HCT116 (cell line): ENCODE measurements around the gene PRKG1. TPM values are rescaled to one million over a fixed set of nuclear protein-coding genes. Genes with fewer than 3 reads are reported as not detected.

Source experiments
- ATAC-seq: fragments of 200-7000 bp; cut with Tn5 transposase; 2 replicates; pipeline ENCODE4 v1.9.1; 2020; ENCODE audit warnings: mild to moderate bottlenecking, moderate library complexity
- BruUV-seq: library from RNA; stranded (reverse); fragments of 400-500 nt; replicated peaks from 2 replicates; lab custom pipeline; 2021; lab: Mats Ljungman, UMichigan
- CTCF ChIA-PET: fragments of 300-600 bp; sonication (Branson Sonifier 250); formaldehyde crosslinking; loops from one replicate; lab custom pipeline; 2021; ENCODE audit warnings: antibody characterized with exemption; lab: Charles Lee
- POLR2A ChIA-PET: fragments of 300-600, 350-600 bp; sonication (Branson Sonifier 250); formaldehyde crosslinking; loops from one replicate; lab custom pipeline; 2021; ENCODE audit warnings: antibody characterized with exemption; lab: Charles Lee
- RAD21 ChIA-PET, 2 experiments: fragments of 300-600 bp; sonication (Branson Sonifier 250); formaldehyde crosslinking; loops; one replicate each; lab custom pipeline; 2023; ENCODE audit warnings: low total read pairs in 2 of 2; ENCODE audit not compliant: uncharacterized antibody in 2 of 2, unreplicated experiment in 2 of 2, low non-redundant PET in 1 of 2; lab: Charles Lee
- DNase-seq: peaks from one replicate; pipeline ENCODE4 v3.0.0-alpha.2; 2010; ENCODE audit warnings: low read depth, low spot score
- H2AFZ ChIP-seq: fragments of 200-600 bp; shearing (Covaris generic), sonication (generic); 2 replicates; pipeline ENCODE4 v1.6.1; 2017; ENCODE audit warnings: low read depth, mixed run types, mixed read lengths, antibody characterized with exemption, low read length; ENCODE audit not compliant: poor library complexity, severe bottlenecking
- H3K27ac ChIP-seq: 2 replicates; pipeline ENCODE4 v1.5.1; 2012; ENCODE audit warnings: low read depth, low read length
- H3K27me3 ChIP-seq: fragments of 200-600 bp; sonication (generic); 2 replicates; pipeline ENCODE4 v1.6.1; 2016; ENCODE audit warnings: mixed run types, low read length, mixed read lengths; ENCODE audit not compliant: insufficient read depth
- H3K36me3 ChIP-seq, 2 experiments: fragments of 200-500 bp in 1 of 2; fragments of 200-600 bp in 1 of 2; sonication (Bioruptor generic) in 1 of 2; sonication (generic) in 1 of 2; 2 replicates each; pipeline versions ENCODE4 v1.5.1 to v1.6.1; 2014 to 2016; ENCODE audit warnings: low read length in 2 of 2, inconsistent platforms in 1 of 2, mixed read lengths in 1 of 2, mixed run types in 1 of 2; ENCODE audit not compliant: insufficient read depth in 2 of 2, control insufficient read depth in 1 of 2
- H3K4me1 ChIP-seq, 2 experiments: fragments of 200-600 bp in 1 of 2; sonication (generic) in 1 of 2; 2 replicates each; pipeline versions ENCODE4 v1.5.1 to v1.6.1; 2012 to 2017; ENCODE audit warnings: low read length in 2 of 2, inconsistent platforms in 1 of 2, mild to moderate bottlenecking in 1 of 2, mixed read lengths in 1 of 2, mixed run types in 1 of 2, moderate library complexity in 1 of 2; ENCODE audit not compliant: insufficient read depth in 2 of 2, control insufficient read depth in 1 of 2
- H3K4me2 ChIP-seq: fragments of 200-600 bp; sonication (generic); 2 replicates; pipeline ENCODE4 v1.6.1; 2017; ENCODE audit warnings: mixed run types, low read length, mixed read lengths
- H3K4me3 ChIP-seq, 2 experiments: fragments of 200-600 bp in 1 of 2; sonication (generic) in 1 of 2; replicated peaks in 1 of 2; 2 replicates each; pipeline ENCODE4 v1.5.1; 2011 to 2016; ENCODE audit warnings: low read length in 2 of 2, control low read depth in 1 of 2, low read depth in 1 of 2, mild to moderate bottlenecking in 1 of 2, mixed read lengths in 1 of 2, mixed run types in 1 of 2
- H3K79me2 ChIP-seq: fragments of 200-600 bp; sonication (generic); 2 replicates; pipeline ENCODE4 v1.6.1; 2017; ENCODE audit warnings: mild to moderate bottlenecking, mixed run types, low read length, moderate library complexity, mixed read lengths; ENCODE audit not compliant: insufficient read depth
- H3K9ac ChIP-seq: fragments of 200-600 bp; sonication (generic); 2 replicates; pipeline ENCODE4 v1.6.1; 2016; ENCODE audit warnings: low read length, mixed read lengths
- H3K9me2 ChIP-seq: fragments of 200-600 bp; sonication (generic), shearing (Covaris generic); 2 replicates; pipeline ENCODE4 v1.6.1; 2017; ENCODE audit warnings: mixed run types, mild to moderate bottlenecking, moderate library complexity; ENCODE audit not compliant: insufficient read depth
- H3K9me3 ChIP-seq, 2 experiments: fragments of 200-500 bp in 1 of 2; fragments of 200-600 bp in 1 of 2; sonication (Bioruptor generic) in 1 of 2; sonication (generic) in 1 of 2; 2 replicates each; pipeline ENCODE4 v1.6.1; 2014 to 2017; ENCODE audit warnings: low read length in 2 of 2, mixed read lengths in 2 of 2, inconsistent platforms in 1 of 2, low read depth in 1 of 2, mild to moderate bottlenecking in 1 of 2, mixed run types in 1 of 2, moderate library complexity in 1 of 2; ENCODE audit not compliant: control insufficient read depth in 1 of 2, insufficient read depth in 1 of 2
- H4K20me1 ChIP-seq: fragments of 200-600 bp; sonication (generic), shearing (Covaris generic); 2 replicates; pipeline ENCODE4 v1.6.1; 2017; ENCODE audit warnings: mixed run types, mild to moderate bottlenecking, moderate library complexity; ENCODE audit not compliant: insufficient read depth
- CEBPB ChIP-seq: IDR thresholded peaks from 2 replicates; pipeline ENCODE4 v1.6.1; 2012; ENCODE audit warnings: low read depth
- EGR1 ChIP-seq: IDR thresholded peaks from 2 replicates; pipeline ENCODE4 v1.6.1; 2012; ENCODE audit warnings: low read depth
- EZH2 ChIP-seq: fragments of 200-600 bp; sonication (generic); IDR thresholded peaks from 2 replicates; pipeline ENCODE4 v1.6.1; 2017; ENCODE audit warnings: antibody characterized with exemption, mixed run types
- EZH2phosphoT487 ChIP-seq: fragments of 200-600 bp; IDR thresholded peaks from 2 replicates; pipeline ENCODE4 v1.6.1; 2018; ENCODE audit warnings: antibody characterized with exemption, borderline replicate concordance
- JUND ChIP-seq: IDR thresholded peaks from 2 replicates; pipeline ENCODE4 v1.6.1; 2012
- MAX ChIP-seq: IDR thresholded peaks from 2 replicates; pipeline ENCODE4 v1.6.1; 2012
- RAD21 ChIP-seq: IDR thresholded peaks from 2 replicates; pipeline ENCODE4 v1.6.1; 2012; ENCODE audit warnings: low read depth, mild to moderate bottlenecking
- REST ChIP-seq: IDR thresholded peaks from 2 replicates; pipeline ENCODE4 v1.6.1; 2012; ENCODE audit warnings: low read depth
- SRF ChIP-seq: IDR thresholded peaks from 2 replicates; pipeline ENCODE4 v1.6.1; 2012; ENCODE audit warnings: low read depth
- ZBTB33 ChIP-seq: IDR thresholded peaks from 2 replicates; pipeline ENCODE4 v1.6.1; 2011; ENCODE audit warnings: mild to moderate bottlenecking, low read length, moderate library complexity; ENCODE audit not compliant: insufficient replicate concordance; ENCODE audit errors: extremely low read depth
- ZFX ChIP-seq: fragments of 450-650 bp; IDR thresholded peaks from 2 replicates; pipeline ENCODE4 v1.6.1; 2017
- intact Hi-C: fragments of 100-400 bp; cut with micrococcal nuclease; formaldehyde crosslinking; loops from 2 replicates; pipeline ENCODE4 v1.10.0; 2022
- total RNA-seq: library from RNA; stranded (reverse); gene quantifications from one replicate; pipeline ENCODE4 v1.2.1, GENCODE V29; 2021; ENCODE audit not compliant: unreplicated experiment

The PRKG1 gene
- total RNA-seq, 1 experiment from 2014 or later = 1.4 TPM

- ChIA-PET CTCF (no interaction called here), POLR2A (no interaction called here), RAD21 (no interaction called here)
- no peaks in the 10 kb centered on the region for H3K9me2 ChIP-seq
- intact Hi-C loops = no loop called here
- H4K20me1 ChIP-seq = no peaks in the 10 kb centered on the region
- H3K79me2 ChIP-seq = no peaks in the 10 kb centered on the region
- H3K4me3 ChIP-seq = no peak overlapping the region
- BruUV-seq = no TSS peak
- no peaks in the 10 kb centered on the region for H3K36me3 ChIP-seq
- H3K9ac ChIP-seq = no peak overlapping the region
- H3K27me3 ChIP-seq = no peaks in the 10 kb centered on the region
- no peak overlapping the region; the same call in 1 of the 2 replicates for H3K4me2 ChIP-seq
- ATAC-seq = no peak
- H3K4me1 ChIP-seq = peaks cover 0 to 17% of the 10 kb centered on the region in 2 experiments; a peak in 3 of 4 replicates
- no peak overlapping the region for H3K27ac ChIP-seq
- no peak overlapping the region for H2AFZ ChIP-seq
- TF ChIP-seq EGR1 = no peak
- no peak for TF ChIP-seq CEBPB
- TF ChIP-seq, all 23 proteins: peak for 0
- DNase-seq = no peak
- H3K9me3 ChIP-seq = no peaks in the 10 kb centered on the region
Measured at GRCh38 chr10:52256832-52257691, 1182.8 kb downstream of the PRKG1 start.

- no TSS peak for BruUV-seq
- no peak for ATAC-seq
- POLR2A ChIA-PET = no interaction called here
Measured at GRCh38 chr10:52257692-52258075, 1183.4 kb downstream of the PRKG1 start.

More at GRCh38 chr10:52257692-52258075, 1183.4 kb downstream of the PRKG1 start:
- Histone ChIP-seq H3K4me1 (peaks cover 0 to 17% of the 10 kb centered on the region in 2 experiments; a peak in 3 of 4 replicates), H3K36me3 (no peaks in the 10 kb centered on the region), H3K9me3 (no peaks in the 10 kb centered on the region), H3K27me3 (no peaks in the 10 kb centered on the region), H3K79me2 (no peaks in the 10 kb centered on the region), H3K4me2 (no peak overlapping the region), H4K20me1 (no peaks in the 10 kb centered on the region), H2AFZ (no peak overlapping the region), H3K27ac (no peak overlapping the region), H3K9ac (no peak overlapping the region), H3K4me3 (no peak overlapping the region), H3K9me2 (no peaks in the 10 kb centered on the region)
- no peak for TF ChIP-seq ZFX
- TF ChIP-seq REST = no peak
- TF ChIP-seq ZBTB33 = no peak
- TF ChIP-seq EZH2phosphoT487 = no peak
- no peak for TF ChIP-seq RAD21
- TF ChIP-seq MAX = no peak
- TF ChIP-seq SRF = no peak
- TF ChIP-seq JUND = no peak
- TF ChIP-seq EGR1 = no peak
- TF ChIP-seq EZH2 = no peak
- DNase-seq = no peak
- ChIA-PET CTCF (no interaction called here), RAD21 (no interaction called here)
- intact Hi-C loops = no loop called here
